Heart left ventricle (tissue), 16 donors: ENCODE data around the gene TMEM126A. TPM values are rescaled to one million over a fixed set of nuclear protein-coding genes. Genes with fewer than 3 reads are reported as not detected.

Source experiments
- ATAC-seq, 4 donors: fragments of 200-7000 bp; cut with Tn5 transposase; one replicate each; pipeline ENCODE4 v1.9.1; 2020 to 2022; ENCODE audit warnings: moderate library complexity in 4 of 4, mild to moderate bottlenecking in 3 of 4, moderate number of reproducible peaks in 1 of 4
- DNase-seq, 5 donors: peaks; one replicate each; pipeline ENCODE4 v3.0.0-alpha.2; 2020
- H3K27ac ChIP-seq, 12 donors: fragments of 200-600 bp; sonication (generic) in 4 of 12; one replicate each; pipeline versions ENCODE4 v1.5.0 to v1.8.0; 2016 to 2022; ENCODE audit warnings: mild to moderate bottlenecking in 2 of 12
- H3K27me3 ChIP-seq, 9 donors: fragments of 200-600 bp; sonication (generic) in 2 of 9; one replicate each; pipeline versions ENCODE4 v1.5.1 to v1.8.0; 2016 to 2022; ENCODE audit warnings: mild to moderate bottlenecking in 3 of 9
- H3K36me3 ChIP-seq, 9 donors: fragments of 200-600 bp; sonication (generic) in 2 of 9; one replicate each; pipeline versions ENCODE4 v1.5.0 to v1.8.0; 2018 to 2022; ENCODE audit warnings: mild to moderate bottlenecking in 2 of 9
- H3K4me1 ChIP-seq, 12 donors: fragments of 200-600 bp; sonication (generic) in 4 of 12; one replicate each; pipeline versions ENCODE4 v1.5.0 to v1.8.0; 2016 to 2022; ENCODE audit warnings: mild to moderate bottlenecking in 3 of 12
- H3K4me3 ChIP-seq, 12 donors: fragments of 200-600 bp; sonication (generic) in 4 of 12; one replicate each; pipeline versions ENCODE4 v1.5.0 to v1.8.0; 2017 to 2022; ENCODE audit warnings: mild to moderate bottlenecking in 9 of 12, moderate library complexity in 4 of 12
- H3K9me3 ChIP-seq, 12 donors: fragments of 200-600 bp; sonication (generic) in 4 of 12; one replicate each; pipeline versions ENCODE4 v1.5.0 to v1.8.0; 2016 to 2022; ENCODE audit warnings: mild to moderate bottlenecking in 1 of 12
- POLR2A ChIP-seq, 2 donors: fragments of 450-650 bp; IDR thresholded peaks; one replicate each; pipeline ENCODE4 v1.6.1; 2017; ENCODE audit warnings: antibody characterized with exemption in 2 of 2, mild to moderate bottlenecking in 2 of 2, moderate library complexity in 2 of 2
- WGBS, 4 donors: extraction: QIAGEN DNeasy Blood & Tissue Kit in 2 of 4; methylation state at CpG; one replicate each; pipeline versions ENCODE4 v1.1.5 to v1.1.7; 2013 to 2018; 5-methylcytosine and 5-hydroxymethylcytosine counted together
- intact Hi-C, 10 donors: fragments of 100-400 bp; cut with DNase I; formaldehyde crosslinking; loops; one replicate each; pipeline versions ENCODE4 v1.11.1 to v1.14.2; 2022
- long read RNA-seq, 3 donors: library from polyadenylated mRNA; unstranded; transcript quantifications; one replicate each; pipeline ENCODE4 v2.0.0, GENCODE V29; 2020 to 2021
- polyA plus RNA-seq, 2 donors: library from polyadenylated mRNA; stranded (reverse); fragments of 200-250 nt; gene quantifications; one replicate each; pipeline ENCODE4 v1.2.3, GENCODE V29; 2013
- total RNA-seq, 9 donors: library from RNA; depleted of rRNA in 2 of 9; stranded (reverse); fragments of >200 nt in 2 of 9; fragmentation: NEBNext Ultra II Directional in 3 of 9; extraction: Animal tissue kit (Norgen Biotek cat#: 25700) in 3 of 9; gene quantifications; one replicate each; pipeline versions ENCODE4 v1.1.0 to v1.2.4, GENCODE V29; 2016 to 2023
- TF ChIP-seq, protein P1 (sequence below), 12 donors: fragments of 200-600 bp; sonication (generic) in 4 of 12; IDR thresholded peaks; one replicate each; pipeline versions ENCODE4 v1.5.0 to v1.8.0; 2018 to 2022; ENCODE audit warnings: antibody characterized with exemption in 12 of 12, mild to moderate bottlenecking in 5 of 12
- donor health status: ischemic (EF 13 %, LVEDD 7.1; RV severe dilation, severe dysfunction).
- donor health status: healthy with polysubstance abuse.
- donor health status: DM: no; HTN: yes; CAD: no.
- donor health status: DM: no; HTN: no; CAD: no.
- donor health status: ischemic (EF 25% LVEDD 6.9; RV normal size, moderate dysfunction).
- donor health status: ischemic (EF 25% LVEDD 5.7; RV mildly dilated, moderate dysfunction).
- donor health status: healthy.
- donor health status: DM: yes; HTN: yes; CAD: no.
- donor health status: ischemic (EF 35%, LVEDD 5.7; RV mildly dilated, moderate dysfunction).
- donor health status: nonischemic (EF 11% LVEDD 7.7; RV severe dilation, severe dysfunction).
- donor health status: DM: yes; HTN: yes; CAD: no.
- donor health status: PGD.
- donor health status: ischemic (EF 29% LVEDD 5.4; RV normal size, mild dysfunction).
- donor health status: nonischemic (EF 23%, LVEDD 6.1; RV moderate dilation, normal function).

The TMEM126A gene
- total RNA-seq (10 to 100 TPM; 36.3 to 77.9 (median 63.6) TPM), polyA plus RNA-seq (100 to 1,000 TPM in 1 of 2 donors, 10 to 100 TPM in 1; 90.2 to 209 TPM)
- long read RNA-seq, donor 1, transcript TMEM126A-201 (5 exons, 739 nt) = major isoform, 5 of 10 reads
- long read RNA-seq, donor 1, partial matches to known transcripts = 2 of 10 reads
- long read RNA-seq, donor 1, other reads (novel, unspliced or antisense) = 0 of 10 reads
- long read RNA-seq, donor 2, transcript TMEM126A-201 (5 exons, 739 nt) = major isoform, 7 of 8 reads
- long read RNA-seq, donor 2, partial matches to known transcripts = 0 of 8 reads
- long read RNA-seq, donor 2, other reads (novel, unspliced or antisense) = 0 of 8 reads
- long read RNA-seq, donor 3, transcript TMEM126A-201 (5 exons, 739 nt) = major isoform, 15 of 18 reads
- long read RNA-seq, donor 3, partial matches to known transcripts = 0 of 18 reads
- long read RNA-seq, donor 3, other reads (novel, unspliced or antisense) = 1 of 18 reads

DNA sequence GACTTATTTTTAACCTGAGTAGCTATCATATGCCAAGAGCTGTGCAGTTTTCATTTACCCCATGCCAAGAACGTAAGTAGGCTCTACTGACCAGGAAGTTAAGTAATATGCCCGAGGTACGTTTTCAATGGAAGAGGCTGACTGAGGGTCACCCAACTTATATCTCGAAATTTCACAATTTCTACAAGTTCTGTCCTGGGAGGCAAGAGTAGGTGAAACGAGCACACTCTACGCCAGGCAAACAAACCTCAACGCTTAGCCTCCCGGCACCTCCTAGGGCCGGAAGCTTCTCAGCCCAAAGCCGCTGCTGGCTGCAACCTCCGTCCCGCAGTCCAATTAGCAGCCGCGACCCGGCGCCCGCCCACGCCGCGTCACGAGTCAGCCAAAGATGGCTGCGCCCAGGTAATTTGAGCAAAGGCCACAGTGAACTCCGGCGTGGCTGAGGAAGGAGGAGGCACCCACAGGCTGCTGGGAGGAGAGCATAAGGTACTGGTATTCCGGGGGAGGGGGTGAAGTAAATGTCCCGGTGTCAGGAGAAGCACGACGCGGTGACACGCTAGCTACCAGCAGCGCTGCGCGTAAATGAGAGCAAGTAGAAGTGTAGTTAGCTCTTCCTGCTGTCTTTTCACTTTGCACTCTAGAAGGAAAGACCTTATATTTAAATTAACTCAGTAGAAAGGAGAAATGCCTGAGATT is at the start of gene TMEM126A:
TMEM126A (plus strand) TSS at position 364 of the 696 bp plus-strand sequence. CDS start 2,289 bp downstream, outside the sequence.
- WGBS, 4 donors = 0% methylated on average over 26 to 33 of the region's 33 CpGs
- intact Hi-C loops = loop anchor here in 3 of 10 donors (1.0 to 2.0 kb wide), 3 partner anchors 15 to 19 kb away; partner anchors contain the start of gene TMEM126B (in 2 of the 3)

DNA sequence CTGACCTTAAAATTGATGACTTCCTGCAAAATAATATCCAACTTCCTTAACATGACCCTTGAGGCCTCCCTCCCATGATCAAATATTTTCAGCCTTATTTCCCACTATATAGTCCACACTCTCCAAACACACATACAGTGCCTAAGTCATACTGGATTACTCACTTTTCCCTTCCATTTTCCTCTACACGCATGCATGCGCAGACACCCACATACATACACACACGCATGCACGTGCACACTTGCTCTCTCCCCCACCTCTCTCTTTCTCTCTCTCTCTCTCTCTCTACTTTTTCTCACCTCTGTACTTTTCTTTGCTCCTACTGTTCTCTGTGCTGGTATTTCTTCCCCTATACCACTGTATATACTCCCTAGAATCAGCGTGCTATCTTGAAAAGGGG is 48.7 kb upstream of the TMEM126A start:
- Histone ChIP-seq H3K27ac (no peak overlapping the region), H3K36me3 (no peaks in the 10 kb centered on the region), H3K4me3 (no peak overlapping the region), H3K9me3 (no peaks in the 10 kb centered on the region), H3K27me3 (no peaks in the 10 kb centered on the region), H3K4me1 (no peaks in the 10 kb centered on the region)
- DNase-seq = no peak
- TF ChIP-seq, protein P1, sequence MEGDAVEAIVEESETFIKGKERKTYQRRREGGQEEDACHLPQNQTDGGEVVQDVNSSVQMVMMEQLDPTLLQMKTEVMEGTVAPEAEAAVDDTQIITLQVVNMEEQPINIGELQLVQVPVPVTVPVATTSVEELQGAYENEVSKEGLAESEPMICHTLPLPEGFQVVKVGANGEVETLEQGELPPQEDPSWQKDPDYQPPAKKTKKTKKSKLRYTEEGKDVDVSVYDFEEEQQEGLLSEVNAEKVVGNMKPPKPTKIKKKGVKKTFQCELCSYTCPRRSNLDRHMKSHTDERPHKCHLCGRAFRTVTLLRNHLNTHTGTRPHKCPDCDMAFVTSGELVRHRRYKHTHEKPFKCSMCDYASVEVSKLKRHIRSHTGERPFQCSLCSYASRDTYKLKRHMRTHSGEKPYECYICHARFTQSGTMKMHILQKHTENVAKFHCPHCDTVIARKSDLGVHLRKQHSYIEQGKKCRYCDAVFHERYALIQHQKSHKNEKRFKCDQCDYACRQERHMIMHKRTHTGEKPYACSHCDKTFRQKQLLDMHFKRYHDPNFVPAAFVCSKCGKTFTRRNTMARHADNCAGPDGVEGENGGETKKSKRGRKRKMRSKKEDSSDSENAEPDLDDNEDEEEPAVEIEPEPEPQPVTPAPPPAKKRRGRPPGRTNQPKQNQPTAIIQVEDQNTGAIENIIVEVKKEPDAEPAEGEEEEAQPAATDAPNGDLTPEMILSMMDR (IDR thresholded peaks at IDR 0.05) = no peak
- TF ChIP-seq POLR2A (IDR thresholded peaks at IDR 0.05) = no peak
- WGBS, 4 donors = 69 to 71% (median 69%) methylated on average over 5 of the region's 5 CpGs
- ATAC-seq = no peak
- intact Hi-C loops = loop anchor here in 9 of 10 donors (5.0 to 10.0 kb wide), 7 partner anchors 66 to 616 kb away; partner anchors contain the start of genes CCDC83 (in 1 of the 9), CREBZF (in 1 of the 9) and SYTL2 (in 1 of the 9)

More for the DNA sequence above, at the start of gene TMEM126A:
- TF ChIP-seq, protein P1 (IDR thresholded peaks at IDR 0.05) = no peak
- peak; percentile 14 to 67 for TF ChIP-seq POLR2A (IDR thresholded peaks at IDR 0.05)
- DNase-seq (peak; percentile 89 to 94 (median 92)), ATAC-seq (peak; percentile 97 to 99 (median 98))
- Histone ChIP-seq H3K27ac (peak within 1 kb of the TSS in 11 of 12 donors; percentile 69 to 89 (median 85)), H3K27me3 (no peaks in the 10 kb centered on the region), H3K36me3 (peaks cover 0 to 21% (median 5%) of the 10 kb centered on the region in 9 donors), H3K4me3 (peak within 1 kb of the TSS; percentile 54 to 90 (median 71)), H3K9me3 (no peaks in the 10 kb centered on the region), H3K4me1 (peaks cover 0 to 26% (median 18%) of the 10 kb centered on the region in 12 donors)

DNA sequence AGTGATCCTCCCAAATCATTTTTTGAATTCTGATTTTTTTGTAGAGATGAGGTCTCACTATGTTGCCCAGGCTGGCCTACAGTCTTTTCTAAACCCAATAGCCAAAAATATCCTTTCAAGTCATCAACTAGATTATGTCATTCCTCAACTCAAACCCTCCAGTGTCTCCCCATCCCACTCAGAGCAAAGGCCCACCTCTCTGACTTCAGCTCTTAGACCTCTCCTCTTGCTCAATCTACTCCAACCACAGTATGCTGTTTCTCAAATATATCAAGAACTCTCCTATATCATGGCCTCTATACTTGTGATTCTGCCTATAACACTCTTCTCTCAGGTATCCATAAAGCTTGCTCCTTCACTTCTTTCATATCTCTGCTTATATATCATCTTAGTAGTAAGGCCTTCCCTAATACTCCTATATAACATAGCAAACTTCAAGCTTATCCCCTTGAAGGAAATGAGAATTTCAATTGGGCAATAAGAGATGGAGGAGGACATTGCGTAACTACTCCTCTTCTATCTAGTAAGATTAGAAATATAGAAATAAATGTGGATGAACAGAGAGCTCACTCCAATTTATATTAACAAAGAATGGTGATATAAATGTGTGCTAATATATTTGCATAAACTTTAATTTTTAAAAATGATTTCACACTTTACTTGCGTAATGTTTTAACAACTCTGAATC is 45.1 kb upstream of the TMEM126A start:
- Histone ChIP-seq H3K36me3 (no peaks in the 10 kb centered on the region), H3K4me1 (no peaks in the 10 kb centered on the region), H3K27me3 (no peaks in the 10 kb centered on the region), H3K4me3 (no peak overlapping the region), H3K9me3 (peaks cover 0 to 8% (median 0%) of the 10 kb centered on the region in 12 donors), H3K27ac (no peak overlapping the region)
- 93 to 99% (median 95%) methylated on average over 2 of the region's 2 CpGs for WGBS, 4 donors
- ATAC-seq (no peak), DNase-seq (no peak)
- intact Hi-C loops = no loop called here
- TF ChIP-seq, protein P1 (IDR thresholded peaks at IDR 0.05) = no peak
- no peak for TF ChIP-seq POLR2A (IDR thresholded peaks at IDR 0.05)
